HG03565 (cell line): ENCODE measurements around the gene HMMR.
A peak's percentile ranks its signal among the peaks of the same experiment; 100 is the strongest.
"Not testable (repeated sequence)": the region's sequence is repeated elsewhere in the genome, so short reads cannot be mapped to it uniquely, and the experiment has no call there.

Experiments
- ATAC-seq: cut with Tn5 transposase; IDR thresholded peaks from one replicate; pipeline ENCODE4 v1.9.1; 2021; ENCODE audit warnings: mild to moderate bottlenecking, moderate library complexity; ENCODE audit not compliant: unreplicated experiment

Gene HMMR

GRCh38 chr5:163460562-163461171 is at the start of gene HMMR:
HMMR (plus strand) TSS chr5:163460632; CDS start chr5:163460693, 61 bp downstream.
- no peak for ATAC-seq

- not testable (repeated sequence) for ATAC-seq
Measured at GRCh38 chr5:163415673-163416072, 44.8 kb upstream of the HMMR start.

- no peak for ATAC-seq
Measured at GRCh38 chr5:163424836-163425235, 35.6 kb upstream of the HMMR start.

GRCh38 chr5:163426128-163426527 is 34.3 kb upstream of the HMMR start:
- not testable (repeated sequence) for ATAC-seq

- no peak for ATAC-seq
Measured at GRCh38 chr5:163432544-163432943, 27.9 kb upstream of the HMMR start.

GRCh38 chr5:163433271-163433670 is 27.2 kb upstream of the HMMR start:
- ATAC-seq = no peak

- ATAC-seq = no peak
Measured at GRCh38 chr5:163434401-163434866, 26.0 kb upstream of the HMMR start.

- no peak for ATAC-seq
Measured at GRCh38 chr5:163436515-163436914, 23.9 kb upstream of the HMMR start.

GRCh38 chr5:163437011-163437308 is 23.5 kb upstream of the HMMR start:
- ATAC-seq = no peak

GRCh38 chr5:163437309-163438182 is 22.9 kb upstream of the HMMR start, which contains the start of gene CCNG1:
CCNG1 (plus strand) TSS chr5:163437595; CDS start chr5:163439257, 1,662 bp downstream.
- peak; percentile 90 for ATAC-seq

- ATAC-seq = no peak
Measured at GRCh38 chr5:163439092-163439425, 21.4 kb upstream of the HMMR start.

- no peak for ATAC-seq
Measured at GRCh38 chr5:163440954-163441353, 19.5 kb upstream of the HMMR start.

- no peak for ATAC-seq
Measured at GRCh38 chr5:163444526-163444925, 15.9 kb upstream of the HMMR start.

GRCh38 chr5:163445345-163445744 is 15.1 kb upstream of the HMMR start:
- ATAC-seq = no peak

GRCh38 chr5:163447191-163447590 is 13.2 kb upstream of the HMMR start:
- ATAC-seq = no peak

GRCh38 chr5:163447875-163448274 is 12.6 kb upstream of the HMMR start:
- ATAC-seq = no peak

- no peak for ATAC-seq
Measured at GRCh38 chr5:163448491-163448890, 11.9 kb upstream of the HMMR start.

- ATAC-seq = no peak
Measured at GRCh38 chr5:163451489-163451888, 8.9 kb upstream of the HMMR start.

GRCh38 chr5:163453705-163454104 is 6.7 kb upstream of the HMMR start:
- no peak for ATAC-seq

- not testable (repeated sequence) for ATAC-seq
Measured at GRCh38 chr5:163455406-163455805, 5.0 kb upstream of the HMMR start.

GRCh38 chr5:163456029-163456589 is 4.3 kb upstream of the HMMR start:
- no peak for ATAC-seq

- no peak for ATAC-seq
Measured at GRCh38 chr5:163456840-163457239, 3.6 kb upstream of the HMMR start.
